ACC112 (cell line): ENCODE results near the gene KISS1R.
"Not testable (repeated sequence)": the region's sequence is repeated elsewhere in the genome, so short reads cannot be mapped to it uniquely, and the experiment has no call there.

Experiments used
- H2AFZ ChIP-seq: fragments of 200-600 bp; sonication (generic); one replicate; pipeline ENCODE4 v1.6.0; 2017; ENCODE audit warnings: antibody characterized with exemption, low read length; ENCODE audit not compliant: unreplicated experiment
- H3K27ac ChIP-seq: fragments of 200-600 bp; sonication (generic); 2 replicates; pipeline ENCODE4 v1.5.1; 2014; ENCODE audit warnings: low read depth, mild to moderate bottlenecking, antibody characterized with exemption, low read length, moderate library complexity
- H3K27me3 ChIP-seq: fragments of 200-600 bp; sonication (generic); 2 replicates; pipeline ENCODE4 v1.6.1; 2014; ENCODE audit warnings: mild to moderate bottlenecking, antibody characterized with exemption, low read length, moderate library complexity, mixed read lengths; ENCODE audit not compliant: insufficient read depth
- H3K36me3 ChIP-seq: fragments of 200-600 bp; sonication (generic); 2 replicates; pipeline ENCODE4 v1.6.1; 2016; ENCODE audit warnings: mild to moderate bottlenecking, antibody characterized with exemption, low read length, moderate library complexity, mixed read lengths; ENCODE audit not compliant: insufficient read depth
- H3K4me1 ChIP-seq: fragments of 200-600 bp; sonication (generic); one replicate; pipeline ENCODE4 v1.6.1; 2016; ENCODE audit warnings: low read length, mixed read lengths; ENCODE audit not compliant: insufficient read depth, unreplicated experiment, control insufficient read depth
- H3K4me3 ChIP-seq: fragments of 200-600 bp; sonication (generic); 2 replicates; pipeline ENCODE4 v1.5.1; 2014; ENCODE audit warnings: mild to moderate bottlenecking, low read depth, low read length
- H3K79me2 ChIP-seq: fragments of 200-600 bp; sonication (generic); one replicate; pipeline ENCODE4 v1.6.0; 2016; ENCODE audit warnings: low read length; ENCODE audit not compliant: control insufficient read depth, unreplicated experiment, insufficient read depth

KISS1R gene

DNA sequence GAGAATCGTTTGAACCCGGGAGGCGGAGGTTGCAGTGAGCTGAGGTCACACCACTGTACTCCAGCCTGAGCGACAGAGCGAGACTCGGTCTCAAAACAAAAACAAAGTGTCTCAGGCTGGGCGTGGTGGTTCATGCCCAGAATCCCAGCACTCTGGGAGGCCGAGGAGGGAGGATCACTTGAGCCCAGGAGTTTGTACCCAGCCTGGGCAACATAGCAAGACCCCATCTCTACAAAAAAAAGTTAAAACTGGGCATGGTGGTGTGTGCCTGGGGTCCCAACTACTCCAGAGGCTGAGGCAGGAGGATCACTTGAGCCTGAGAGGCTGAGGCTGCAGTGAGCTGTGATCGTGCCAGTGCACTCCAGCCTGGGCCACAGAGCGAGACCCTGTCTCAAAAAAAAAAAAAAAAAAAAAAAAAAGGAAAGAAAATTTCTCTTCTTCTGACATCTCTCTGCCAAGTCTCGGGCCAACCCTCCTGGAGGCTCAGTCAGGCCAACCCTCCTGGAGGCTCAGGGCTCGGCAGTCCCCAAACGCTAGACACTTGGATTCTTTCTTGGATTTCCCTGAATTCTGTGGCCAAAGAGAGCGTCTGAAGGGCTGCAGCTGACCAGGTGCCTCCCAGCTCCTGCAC, 35.0 kb downstream of the KISS1R start:
- Histone ChIP-seq H3K27ac (no peak overlapping the region), H2AFZ (no peak overlapping the region), H3K27me3 (no peaks in the 10 kb centered on the region), H3K4me3 (no peak overlapping the region), H3K36me3 (no peaks in the 10 kb centered on the region), H3K4me1 (peaks cover 6% of the 10 kb centered on the region), H3K79me2 (no peaks in the 10 kb centered on the region)

DNA sequence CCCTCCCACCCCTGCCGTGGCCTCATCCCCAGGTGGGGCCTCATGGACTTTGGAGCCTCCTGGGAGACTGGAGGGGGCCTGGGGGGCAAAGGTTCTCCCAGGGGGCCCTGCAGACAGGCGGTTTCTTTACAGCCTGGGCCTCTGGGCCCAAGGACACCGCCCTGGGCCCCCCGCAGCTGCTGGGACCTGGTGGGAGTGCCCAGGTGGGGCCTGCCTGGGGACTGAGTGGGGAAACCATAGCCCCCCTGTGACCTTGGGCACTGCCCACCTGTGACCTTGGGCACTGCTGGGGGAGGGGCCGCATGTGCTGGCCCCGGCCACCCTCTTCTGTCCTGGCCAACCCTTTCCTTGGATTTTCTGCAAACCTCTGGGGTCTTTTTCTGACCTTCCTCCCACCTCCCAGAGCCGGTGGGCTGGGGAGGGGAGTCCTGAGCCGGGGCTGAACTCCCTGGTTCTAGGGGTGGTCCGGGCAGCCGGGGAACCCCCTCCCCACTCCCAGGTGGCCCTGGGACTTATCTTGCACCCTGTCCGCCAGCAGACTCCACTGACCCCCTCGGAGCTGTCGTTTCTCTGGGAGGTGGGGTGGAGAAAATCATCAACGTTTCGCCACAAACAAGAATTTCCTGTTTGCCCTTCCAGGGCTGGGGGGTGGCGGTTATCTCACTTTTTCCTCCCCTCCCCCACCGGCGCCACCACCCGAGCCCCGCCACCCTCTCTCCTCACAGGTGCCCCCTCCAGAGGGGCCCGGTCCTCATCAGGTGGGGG, 35.7 kb downstream of the KISS1R start:
- Histone ChIP-seq H3K36me3 (no peaks in the 10 kb centered on the region), H3K27ac (no peak overlapping the region), H3K27me3 (no peaks in the 10 kb centered on the region), H3K4me1 (peaks cover 6% of the 10 kb centered on the region), H2AFZ (no peak overlapping the region), H3K4me3 (no peak overlapping the region), H3K79me2 (no peaks in the 10 kb centered on the region)

DNA sequence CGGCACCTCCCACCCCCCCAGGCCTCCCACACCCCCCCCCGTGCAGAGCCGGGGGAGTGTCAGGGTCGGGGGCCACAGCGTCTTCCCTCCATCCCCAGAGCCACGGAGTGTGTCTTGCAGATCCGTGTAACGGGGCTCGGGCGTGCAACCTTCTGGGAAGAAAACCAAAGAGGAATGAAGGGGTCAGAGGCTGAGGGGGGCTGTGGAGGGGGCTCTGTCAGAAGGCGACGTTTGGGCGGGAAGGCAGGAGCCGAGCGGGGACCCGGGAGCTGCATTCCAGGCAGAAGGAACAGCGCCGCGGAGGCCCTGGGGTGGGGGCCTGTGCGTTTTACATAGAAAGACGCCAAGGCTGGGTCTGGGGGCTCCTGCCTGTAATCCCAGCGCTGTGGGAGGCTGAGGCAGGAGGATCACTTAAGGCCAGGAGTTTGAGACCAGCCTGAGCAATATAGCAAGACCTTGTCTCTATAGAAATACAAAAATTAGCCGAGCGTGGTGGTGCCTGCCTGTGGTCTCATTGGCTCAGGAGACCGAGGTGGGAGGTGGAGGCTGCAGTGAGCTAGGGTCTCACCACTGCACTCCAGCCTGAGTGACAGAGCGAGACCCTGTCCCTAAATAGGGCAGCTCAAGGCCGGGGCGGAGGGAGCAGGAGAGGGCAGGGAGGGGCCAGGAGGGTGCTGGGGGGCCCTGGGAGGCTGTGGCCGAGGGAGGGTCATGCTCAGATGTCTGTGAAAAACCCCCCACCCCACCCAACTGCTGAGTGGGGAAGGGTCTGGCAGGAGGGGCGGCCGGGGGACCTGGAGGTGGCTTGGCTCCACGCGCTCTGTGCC, 36.5 kb downstream of the KISS1R start:
- Histone ChIP-seq H3K79me2 (no peaks in the 10 kb centered on the region), H2AFZ (no peak overlapping the region), H3K4me3 (no peak overlapping the region)

DNA sequence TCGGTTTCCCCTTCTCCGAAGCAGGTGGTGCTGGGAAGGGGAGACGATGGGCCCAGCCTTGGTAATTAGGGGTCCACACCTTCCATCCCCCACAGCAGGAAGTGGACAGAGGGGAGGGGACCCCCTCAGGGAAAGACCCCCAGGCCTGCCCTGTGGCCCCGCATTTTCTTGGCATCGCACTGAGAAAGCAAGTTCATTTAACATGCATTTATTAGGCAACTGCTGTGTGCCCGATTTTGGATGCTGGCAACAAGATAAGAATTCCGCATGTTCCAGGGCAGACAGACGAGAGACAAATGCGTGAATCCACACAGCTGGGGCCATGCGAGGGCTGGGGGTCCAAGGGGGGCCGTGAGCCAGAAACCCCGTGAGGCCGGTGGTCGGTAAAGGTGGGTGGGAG, 37.1 kb downstream of the KISS1R start:
- Histone ChIP-seq H3K36me3 (no peaks in the 10 kb centered on the region), H3K4me3 (no peak overlapping the region), H3K79me2 (no peaks in the 10 kb centered on the region), H3K27ac (no peak overlapping the region), H3K27me3 (no peaks in the 10 kb centered on the region), H2AFZ (no peak overlapping the region), H3K4me1 (peaks cover 6% of the 10 kb centered on the region)

More for the DNA sequence above, 36.5 kb downstream of the KISS1R start:
- Histone ChIP-seq H3K36me3 (no peaks in the 10 kb centered on the region), H3K4me1 (peaks cover 6% of the 10 kb centered on the region), H3K27me3 (no peaks in the 10 kb centered on the region), H3K27ac (no peak overlapping the region)

DNA sequence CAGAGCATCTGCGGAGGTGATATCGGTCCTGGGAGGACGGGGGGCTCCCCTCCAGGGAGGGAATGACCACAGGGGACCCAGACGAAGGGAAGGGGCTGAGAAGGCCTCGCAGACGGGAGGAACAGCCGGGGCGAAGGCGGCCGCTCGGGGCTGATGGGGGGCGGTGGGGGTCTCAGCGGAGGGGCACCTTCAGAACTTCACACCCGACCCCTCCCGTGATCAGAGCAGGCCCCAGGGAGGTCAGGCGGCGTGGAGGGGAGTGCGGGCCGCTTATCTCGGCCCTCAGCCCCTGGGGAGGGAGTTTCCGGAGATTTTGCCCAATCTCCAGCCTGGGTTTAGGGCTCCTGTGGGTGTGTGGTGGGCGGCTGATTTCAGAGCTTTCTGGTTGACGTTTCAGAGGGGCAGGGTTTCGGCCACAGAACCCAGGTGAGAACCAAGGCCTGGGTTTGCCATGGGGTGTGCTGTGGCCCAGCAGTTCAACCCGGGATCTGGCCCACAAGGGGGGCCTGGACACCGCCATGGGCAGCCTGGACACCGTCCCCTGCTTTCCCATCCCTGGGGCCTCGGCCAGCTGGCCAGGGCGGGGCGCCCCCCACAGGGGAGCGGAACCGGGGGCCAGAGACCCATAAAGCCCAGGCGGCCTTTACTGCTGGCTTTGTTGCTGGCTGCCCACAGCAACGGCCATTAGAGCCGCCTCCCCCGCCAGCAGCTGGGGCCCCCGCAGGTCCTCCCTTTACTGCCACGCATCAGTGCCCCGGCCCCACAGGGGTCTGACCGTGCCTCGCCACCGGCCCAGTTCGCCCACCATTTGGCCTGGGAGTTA, 37.8 kb downstream of the KISS1R start:
- no peak overlapping the region for H3K27ac ChIP-seq
- no peaks in the 10 kb centered on the region for H3K27me3 ChIP-seq
- no peak overlapping the region for H2AFZ ChIP-seq
- no peaks in the 10 kb centered on the region for H3K79me2 ChIP-seq
- H3K4me1 ChIP-seq, result peaks cover 6% of the 10 kb centered on the region
- H3K4me3 ChIP-seq, result no peak overlapping the region
- H3K36me3 ChIP-seq, result no peaks in the 10 kb centered on the region

DNA sequence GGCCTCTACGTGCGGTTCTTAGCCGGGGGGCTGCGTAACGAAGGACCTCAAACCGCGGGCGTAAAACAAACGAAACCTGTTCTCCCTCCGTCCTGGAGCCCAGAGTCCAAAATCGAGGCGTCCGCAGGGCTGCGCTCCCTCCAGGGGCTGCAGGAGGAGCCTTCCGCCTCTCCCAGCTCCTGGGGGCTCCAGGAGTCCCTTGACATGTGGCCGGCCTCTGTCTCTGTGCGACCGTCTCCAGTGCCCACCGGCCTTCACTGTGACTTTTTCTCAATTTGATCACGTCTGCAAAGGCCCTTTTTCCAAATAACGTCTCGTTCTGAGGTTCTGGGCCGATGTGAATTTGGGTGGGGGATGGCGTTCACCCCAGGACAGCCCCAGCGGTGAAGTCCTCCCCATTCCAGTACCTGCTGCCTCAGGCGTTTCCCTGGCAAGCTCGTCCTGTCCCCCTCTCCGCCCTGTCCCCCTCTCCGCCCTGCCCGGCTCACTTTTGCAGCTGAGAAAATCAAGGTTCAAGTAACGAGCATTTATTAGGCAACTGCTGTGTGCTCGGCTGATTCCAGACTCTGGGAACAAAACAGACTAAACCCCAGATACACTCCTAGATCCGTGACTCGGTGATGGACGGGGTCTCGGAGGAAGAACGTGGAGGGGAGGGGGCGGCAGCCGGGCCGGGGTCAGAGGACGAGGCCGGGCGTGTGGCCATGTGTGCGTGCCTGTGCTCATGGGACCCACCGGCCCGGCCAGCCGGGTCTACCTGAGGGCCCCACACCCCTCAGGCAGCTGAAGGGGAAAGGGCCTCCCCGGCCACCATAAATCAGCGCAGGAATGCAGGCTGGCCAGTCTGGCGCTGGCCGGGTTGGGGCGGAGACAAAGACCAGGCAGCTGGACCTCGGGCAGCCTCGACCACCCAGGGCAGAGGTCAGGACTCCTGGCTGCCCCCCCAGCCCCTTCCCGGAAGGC, 39.0 kb downstream of the KISS1R start:
- H3K27me3 ChIP-seq, result no peaks in the 10 kb centered on the region
- H3K36me3 ChIP-seq, result no peaks in the 10 kb centered on the region
- H2AFZ ChIP-seq, result no peak overlapping the region
- no peak overlapping the region for H3K4me3 ChIP-seq
- no peaks in the 10 kb centered on the region for H3K79me2 ChIP-seq
- H3K27ac ChIP-seq, result no peak overlapping the region
- H3K4me1 ChIP-seq, result peaks cover 6% of the 10 kb centered on the region

DNA sequence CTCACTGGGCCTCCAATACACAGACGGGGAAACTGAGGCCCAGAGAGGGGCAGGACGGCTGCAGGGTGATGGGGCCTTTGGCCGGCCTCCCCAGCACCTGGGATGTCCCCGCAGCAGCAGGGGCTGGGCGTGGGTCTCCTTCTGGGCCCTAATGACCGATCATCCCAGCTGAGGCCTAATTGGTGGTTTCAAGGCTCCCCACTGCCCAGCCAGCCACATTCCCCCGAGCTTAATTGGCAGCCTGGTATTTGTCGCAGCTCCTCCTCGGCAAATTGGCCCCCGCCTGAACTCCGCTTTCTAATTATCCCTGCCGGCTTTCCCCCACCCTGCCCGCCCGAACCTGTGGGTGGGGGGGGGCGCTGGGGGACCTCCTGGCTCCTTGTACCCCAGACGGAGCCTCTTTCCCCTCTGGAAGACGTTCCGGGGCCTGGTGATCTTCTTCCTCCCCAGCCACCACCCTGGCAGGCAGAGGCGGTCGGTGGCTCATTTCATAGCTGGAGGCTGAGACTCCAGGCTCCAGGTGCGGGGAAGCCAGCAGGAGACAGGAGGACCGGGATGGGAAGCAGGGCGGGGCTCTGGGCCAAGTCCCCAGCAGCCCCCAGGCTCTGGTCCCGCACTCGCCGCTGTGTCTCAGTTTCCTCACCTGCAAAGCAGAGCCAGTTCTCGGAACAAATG, 39.8 kb downstream of the KISS1R start:
- Histone ChIP-seq H3K79me2 (no peaks in the 10 kb centered on the region), H2AFZ (no peak overlapping the region), H3K4me1 (peaks cover 6% of the 10 kb centered on the region), H3K36me3 (no peaks in the 10 kb centered on the region), H3K27ac (no peak overlapping the region), H3K4me3 (no peak overlapping the region), H3K27me3 (no peaks in the 10 kb centered on the region)

DNA sequence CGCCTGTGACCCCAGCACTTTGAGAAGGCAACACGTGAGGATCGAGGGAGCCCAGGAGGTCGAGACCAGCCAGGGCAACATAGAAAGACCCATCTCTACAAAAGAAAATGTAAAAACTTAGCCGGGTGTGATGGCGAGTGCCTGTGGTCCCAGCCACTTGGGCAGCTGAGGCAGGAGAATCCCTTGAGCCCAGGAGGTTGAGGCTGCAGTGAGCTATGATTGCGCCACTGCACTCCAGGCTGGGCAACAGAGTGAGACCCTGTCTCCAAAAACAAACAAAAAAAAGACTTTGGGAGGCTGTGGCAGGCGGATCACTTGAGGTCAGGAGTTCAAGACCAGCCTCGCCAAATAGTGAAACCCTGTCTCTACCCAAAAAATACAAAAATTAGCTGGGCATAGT, 40.4 kb downstream of the KISS1R start:
- not testable (repeated sequence) for H3K27ac ChIP-seq, H3K4me3 ChIP-seq, H3K36me3 ChIP-seq, H3K4me1 ChIP-seq, H3K27me3 ChIP-seq, H3K79me2 ChIP-seq, H2AFZ ChIP-seq
